ENCODE measurements around the gene NOTCH2.

NOTCH2 gene

GRCh38 chr1:119929643-119930315 lies 139.7 kb downstream of the NOTCH2 start:
- no peak for TF ChIP-seq CTCF (IDR thresholded peaks at IDR 0.05; ENCODE audit: low read depth, low read length)
- DNase-seq (ENCODE audit: extremely low read depth, low read depth): no peak

- no peak for TF ChIP-seq CTCF (IDR thresholded peaks at IDR 0.05; ENCODE audit: low read depth, low read length)
- DNase-seq (ENCODE audit: extremely low read depth, low read depth): no peak
Observed at GRCh38 chr1:119926553-119926952, 142.9 kb downstream of the NOTCH2 start.

GRCh38 chr1:119924948-119925898 lies 144.2 kb downstream of the NOTCH2 start:
- no peak for DNase-seq (ENCODE audit: extremely low read depth, low read depth)
- no peak for TF ChIP-seq CTCF (IDR thresholded peaks at IDR 0.05; ENCODE audit: low read depth, low read length)

GRCh38 chr1:119920104-119920968 lies 149.1 kb downstream of the NOTCH2 start:
- no peak for DNase-seq (ENCODE audit: extremely low read depth, low read depth)
- TF ChIP-seq CTCF (IDR thresholded peaks at IDR 0.05; ENCODE audit: low read depth, low read length): no peak

- no peak for DNase-seq (ENCODE audit: extremely low read depth, low read depth)
- TF ChIP-seq CTCF (IDR thresholded peaks at IDR 0.05; ENCODE audit: low read depth, low read length): no peak
Observed at GRCh38 chr1:119919241-119919640, 150.2 kb downstream of the NOTCH2 start.

GRCh38 chr1:119918301-119918700 lies 151.2 kb downstream of the NOTCH2 start:
- TF ChIP-seq CTCF (IDR thresholded peaks at IDR 0.05; ENCODE audit: low read depth, low read length): no peak
- DNase-seq (ENCODE audit: extremely low read depth, low read depth): no peak

Data from AG09319 (cell line).